Panc1 (cell line): ENCODE measurements around the gene GREM1.

ENCODE experiments used
- CTCF ChIP-seq: fragments of 450-650 bp; IDR thresholded peaks from 2 replicates; pipeline ENCODE4 v1.5.1; 2017; ENCODE audit warnings: mild to moderate bottlenecking
- TCF7L2 ChIP-seq: IDR thresholded peaks from 2 replicates; pipeline ENCODE4 v1.6.1; 2011; ENCODE audit warnings: mild to moderate bottlenecking, low read depth, low read length, inconsistent platforms

- TF ChIP-seq CTCF = no peak
- no peak for TF ChIP-seq TCF7L2
These were observed 46.2 kb upstream of the GREM1 start for GRCh38 chr15:32671339-32672325.
